ENCODE data around the gene PTOV1. TPM values are rescaled to one million over a fixed set of nuclear protein-coding genes. Genes with fewer than 3 reads are reported as not detected.
A peak's percentile ranks its signal among the peaks of the same experiment; 100 is the strongest.

PTOV1 gene
- total RNA-seq, 1 donor from 2014 or later = 63.7 TPM

GRCh38 chr19:49807904-49808675 is 42.9 kb upstream of the PTOV1 start:
- H3K36me3 ChIP-seq (ENCODE audit: control insufficient read depth in 3 of 3, insufficient read depth in 3 of 3, low read length in 3 of 3) = peaks cover 6 to 22% (median 11%) of the 10 kb centered on the region in 3 donors
- peak overlapping the region; percentile 19 for H3K27ac ChIP-seq (ENCODE audit: low read depth, low read length)
- peak overlapping the region; percentile 59 to 93 (median 91) for H3K4me3 ChIP-seq (ENCODE audit: low read length in 3 of 3)
- no peaks in the 10 kb centered on the region for H3K9me3 ChIP-seq (ENCODE audit: control insufficient read depth in 3 of 3, low read length in 3 of 3)
- no peaks in the 10 kb centered on the region for H3K27me3 ChIP-seq (ENCODE audit: control insufficient read depth in 3 of 3, insufficient read depth in 3 of 3, low read length in 3 of 3)
- H3K4me1 ChIP-seq (ENCODE audit: control insufficient read depth in 3 of 3, insufficient read depth in 3 of 3, low read length in 3 of 3) = peaks cover 16 to 30% (median 24%) of the 10 kb centered on the region in 3 donors
- H3K9ac ChIP-seq (ENCODE audit: low read depth in 1 of 3, low read length in 3 of 3) = peak overlapping the region in 1 of 3 donors; percentile 64

- Histone ChIP-seq H3K36me3 (ENCODE audit: control insufficient read depth in 3 of 3, insufficient read depth in 3 of 3, low read length in 3 of 3) (peaks cover 0 to 15% (median 5%) of the 10 kb centered on the region in 3 donors), H3K27me3 (ENCODE audit: control insufficient read depth in 3 of 3, insufficient read depth in 3 of 3, low read length in 3 of 3) (no peaks in the 10 kb centered on the region), H3K4me3 (ENCODE audit: low read length in 3 of 3) (peak overlapping the region; percentile 86 to 93 (median 91)), H3K4me1 (ENCODE audit: control insufficient read depth in 3 of 3, insufficient read depth in 3 of 3, low read length in 3 of 3) (peaks cover 15 to 33% (median 25%) of the 10 kb centered on the region in 3 donors), H3K9me3 (ENCODE audit: control insufficient read depth in 3 of 3, low read length in 3 of 3) (no peaks in the 10 kb centered on the region), H3K9ac (ENCODE audit: low read depth in 1 of 3, low read length in 3 of 3) (peak overlapping the region; percentile 88 to 97 (median 92)), H3K27ac (ENCODE audit: low read depth, low read length) (peak overlapping the region; percentile 97)
Observed at GRCh38 chr19:49808711-49809159, 42.2 kb upstream of the PTOV1 start.

GRCh38 chr19:49809160-49809940 is 41.6 kb upstream of the PTOV1 start:
- no peaks in the 10 kb centered on the region for H3K9me3 ChIP-seq (ENCODE audit: control insufficient read depth in 3 of 3, low read length in 3 of 3)

GRCh38 chr19:49809941-49810389 is 41.0 kb upstream of the PTOV1 start:
- H3K9ac ChIP-seq (ENCODE audit: low read depth in 1 of 3, low read length in 3 of 3) = peak overlapping the region; percentile 88 to 97 (median 92)
- H3K27me3 ChIP-seq (ENCODE audit: control insufficient read depth in 3 of 3, insufficient read depth in 3 of 3, low read length in 3 of 3) = no peaks in the 10 kb centered on the region

More at GRCh38 chr19:49809160-49809940, 41.6 kb upstream of the PTOV1 start:
- peak overlapping the region; percentile 88 to 97 (median 92) for H3K9ac ChIP-seq (ENCODE audit: low read depth in 1 of 3, low read length in 3 of 3)
- H3K4me1 ChIP-seq (ENCODE audit: control insufficient read depth in 3 of 3, insufficient read depth in 3 of 3, low read length in 3 of 3) = peaks cover 15 to 33% (median 25%) of the 10 kb centered on the region in 3 donors
- H3K27me3 ChIP-seq (ENCODE audit: control insufficient read depth in 3 of 3, insufficient read depth in 3 of 3, low read length in 3 of 3) = no peaks in the 10 kb centered on the region
- peaks cover 0 to 14% (median 5%) of the 10 kb centered on the region in 3 donors for H3K36me3 ChIP-seq (ENCODE audit: control insufficient read depth in 3 of 3, insufficient read depth in 3 of 3, low read length in 3 of 3)
- peak overlapping the region; percentile 97 for H3K27ac ChIP-seq (ENCODE audit: low read depth, low read length)
- peak overlapping the region; percentile 86 to 93 (median 91) for H3K4me3 ChIP-seq (ENCODE audit: low read length in 3 of 3)

GRCh38 chr19:49811328-49811727 is 39.6 kb upstream of the PTOV1 start:
- H3K9me3 ChIP-seq (ENCODE audit: control insufficient read depth in 3 of 3, low read length in 3 of 3) = no peaks in the 10 kb centered on the region
- H3K4me1 ChIP-seq (ENCODE audit: control insufficient read depth in 3 of 3, insufficient read depth in 3 of 3, low read length in 3 of 3) = peaks cover 15 to 33% (median 25%) of the 10 kb centered on the region in 3 donors
- H3K4me3 ChIP-seq (ENCODE audit: low read length in 3 of 3) = no peak overlapping the region
- H3K27me3 ChIP-seq (ENCODE audit: control insufficient read depth in 3 of 3, insufficient read depth in 3 of 3, low read length in 3 of 3) = no peaks in the 10 kb centered on the region
- H3K9ac ChIP-seq (ENCODE audit: low read depth in 1 of 3, low read length in 3 of 3) = no peak overlapping the region
- no peak overlapping the region for H3K27ac ChIP-seq (ENCODE audit: low read depth, low read length)
- H3K36me3 ChIP-seq (ENCODE audit: control insufficient read depth in 3 of 3, insufficient read depth in 3 of 3, low read length in 3 of 3) = peaks cover 0 to 5% (median 3%) of the 10 kb centered on the region in 3 donors

More at GRCh38 chr19:49809941-49810389, 41.0 kb upstream of the PTOV1 start:
- peaks cover 15 to 33% (median 25%) of the 10 kb centered on the region in 3 donors for H3K4me1 ChIP-seq (ENCODE audit: control insufficient read depth in 3 of 3, insufficient read depth in 3 of 3, low read length in 3 of 3)
- no peaks in the 10 kb centered on the region for H3K9me3 ChIP-seq (ENCODE audit: control insufficient read depth in 3 of 3, low read length in 3 of 3)
- H3K36me3 ChIP-seq (ENCODE audit: control insufficient read depth in 3 of 3, insufficient read depth in 3 of 3, low read length in 3 of 3) = peaks cover 0 to 11% (median 3%) of the 10 kb centered on the region in 3 donors
- peak overlapping the region; percentile 97 for H3K27ac ChIP-seq (ENCODE audit: low read depth, low read length)
- peak overlapping the region; percentile 86 to 93 (median 91) for H3K4me3 ChIP-seq (ENCODE audit: low read length in 3 of 3)

- peak overlapping the region; percentile 89 to 99 (median 96) for H3K4me3 ChIP-seq (ENCODE audit: low read length in 3 of 3)
- peaks cover 20 to 38% (median 28%) of the 10 kb centered on the region in 3 donors for H3K4me1 ChIP-seq (ENCODE audit: control insufficient read depth in 3 of 3, insufficient read depth in 3 of 3, low read length in 3 of 3)
- no peaks in the 10 kb centered on the region for H3K27me3 ChIP-seq (ENCODE audit: control insufficient read depth in 3 of 3, insufficient read depth in 3 of 3, low read length in 3 of 3)
- peak overlapping the region; percentile 94 for H3K27ac ChIP-seq (ENCODE audit: low read depth, low read length)
- no peaks in the 10 kb centered on the region for H3K9me3 ChIP-seq (ENCODE audit: control insufficient read depth in 3 of 3, low read length in 3 of 3)
- peak overlapping the region; percentile 69 to 92 (median 91) for H3K9ac ChIP-seq (ENCODE audit: low read depth in 1 of 3, low read length in 3 of 3)
- H3K36me3 ChIP-seq (ENCODE audit: control insufficient read depth in 3 of 3, insufficient read depth in 3 of 3, low read length in 3 of 3) = peaks cover 0 to 3% (median 3%) of the 10 kb centered on the region in 3 donors
Observed at GRCh38 chr19:49812452-49812996, 38.4 kb upstream of the PTOV1 start.

- no peaks in the 10 kb centered on the region for H3K27me3 ChIP-seq (ENCODE audit: control insufficient read depth in 3 of 3, insufficient read depth in 3 of 3, low read length in 3 of 3)
- H3K9ac ChIP-seq (ENCODE audit: low read depth in 1 of 3, low read length in 3 of 3) = peak within 1 kb of the TSS; percentile 69 to 92 (median 91)
- no peaks in the 10 kb centered on the region for H3K9me3 ChIP-seq (ENCODE audit: control insufficient read depth in 3 of 3, low read length in 3 of 3)
- peak within 1 kb of the TSS; percentile 89 to 99 (median 96) for H3K4me3 ChIP-seq (ENCODE audit: low read length in 3 of 3)
- peaks cover 20 to 41% (median 28%) of the 10 kb centered on the region in 3 donors for H3K4me1 ChIP-seq (ENCODE audit: control insufficient read depth in 3 of 3, insufficient read depth in 3 of 3, low read length in 3 of 3)
- no peaks in the 10 kb centered on the region for H3K36me3 ChIP-seq (ENCODE audit: control insufficient read depth in 3 of 3, insufficient read depth in 3 of 3, low read length in 3 of 3)
- peak within 1 kb of the TSS; percentile 94 for H3K27ac ChIP-seq (ENCODE audit: low read depth, low read length)
Observed at GRCh38 chr19:49812997-49813861, 37.7 kb upstream of the PTOV1 start, which contains the start of gene FUZ. Gene FUZ, minus strand, starts transcription at chr19:49813292. Its CDS starts 186 bp downstream, at chr19:49813106.

GRCh38 chr19:49814010-49814409 is 36.9 kb upstream of the PTOV1 start:
- peaks cover 23 to 44% (median 29%) of the 10 kb centered on the region in 3 donors for H3K4me1 ChIP-seq (ENCODE audit: control insufficient read depth in 3 of 3, insufficient read depth in 3 of 3, low read length in 3 of 3)
- H3K4me3 ChIP-seq (ENCODE audit: low read length in 3 of 3) = peak overlapping the region; percentile 89 to 99 (median 96)
- H3K9me3 ChIP-seq (ENCODE audit: control insufficient read depth in 3 of 3, low read length in 3 of 3) = no peaks in the 10 kb centered on the region
- peak overlapping the region in 2 of 3 donors; percentile 69 to 75 for H3K9ac ChIP-seq (ENCODE audit: low read depth in 1 of 3, low read length in 3 of 3)
- H3K27ac ChIP-seq (ENCODE audit: low read depth, low read length) = peak overlapping the region; percentile 94
- H3K27me3 ChIP-seq (ENCODE audit: control insufficient read depth in 3 of 3, insufficient read depth in 3 of 3, low read length in 3 of 3) = no peaks in the 10 kb centered on the region
- H3K36me3 ChIP-seq (ENCODE audit: control insufficient read depth in 3 of 3, insufficient read depth in 3 of 3, low read length in 3 of 3) = no peaks in the 10 kb centered on the region

Data from skeletal muscle tissue (tissue), 4 donors.